A549 (cell line): ENCODE data around the gene MIB1. TPM values are rescaled to one million over a fixed set of nuclear protein-coding genes. Genes with fewer than 3 reads are reported as not detected.

Experiments
- ATAC-seq, 2 experiments: fragments of 200-7000 bp in 1 of 2; fragments of >200 bp in 1 of 2; cut with Nextera tagmentation in 1 of 2; cut with Tn5 transposase in 1 of 2; 3 replicates each; pipeline versions ENCODE4 v1.8.0 to v1.9.1; 2018 to 2020; ENCODE audit warnings: mild to moderate bottlenecking in 1 of 2, moderate library complexity in 1 of 2
- CTCF ChIA-PET: fragments of 300-600 bp; sonication (Branson Sonifier 250); formaldehyde crosslinking; extraction: SDS; loops from one replicate; lab custom pipeline; 2021; ENCODE audit warnings: antibody characterized with exemption, inconsistent platforms; lab: Yijun Ruan, JAX
- POLR2A ChIA-PET: fragments of 350-600 bp; formaldehyde crosslinking; extraction: SDS; loops from one replicate; lab custom pipeline; 2021; ENCODE audit warnings: antibody characterized with exemption, inconsistent platforms; lab: Yijun Ruan, JAX
- DNase-seq, 2 experiments: peaks; one replicate each; pipeline versions ENCODE4 v3.0.0 to v3.0.0-alpha.2; 2011 to 2016; ENCODE audit warnings: low read depth in 1 of 2, low spot score in 1 of 2
- FAIRE-seq: peaks from 2 replicates; lab custom pipeline; 2011; peaks lifted over from hg19 to GRCh38; lab: Jason Lieb, UNC
- H3K27ac ChIP-seq, 2 experiments: fragments of >200 bp; sonication (Bioruptor Twin); formaldehyde crosslinking; 3 replicates each; pipeline ENCODE4 v1.5.1; 2016 to 2017
- H3K4me1 ChIP-seq: fragments of >200 bp; sonication (Bioruptor Twin); formaldehyde crosslinking; 3 replicates; pipeline ENCODE4 v1.6.1; 2016
- H3K4me2 ChIP-seq: fragments of >200 bp; sonication (Bioruptor Twin); formaldehyde crosslinking; 3 replicates; pipeline ENCODE4 v1.6.1; 2016
- H3K4me3 ChIP-seq: fragments of >200 bp; sonication (Bioruptor Twin); formaldehyde crosslinking; 3 replicates; pipeline ENCODE4 v1.5.1; 2016
- H3K9me3 ChIP-seq: fragments of >200 bp; sonication (Bioruptor Twin); formaldehyde crosslinking; 3 replicates; pipeline ENCODE4 v1.6.1; 2016
- BHLHE40 ChIP-seq: IDR thresholded peaks from 2 replicates; pipeline ENCODE4 v1.6.1; 2012; ENCODE audit warnings: low read depth, low read length, inconsistent platforms
- CHD2 ChIP-seq: fragments of 150-350 bp; IDR thresholded peaks from 2 replicates; pipeline ENCODE4 v1.6.1; 2014; ENCODE audit warnings: low read length; ENCODE audit not compliant: partially characterized antibody
- CHD4 ChIP-seq: fragments of 200-600 bp; sonication (generic); IDR thresholded peaks from 2 replicates; pipeline ENCODE4 v1.6.1; 2016; ENCODE audit warnings: antibody characterized with exemption, mild to moderate bottlenecking, borderline replicate concordance
- EHMT2 ChIP-seq: fragments of 200-600 bp; sonication (generic); IDR thresholded peaks from 2 replicates; pipeline ENCODE4 v1.6.1; 2016; ENCODE audit warnings: antibody characterized with exemption, low read depth, mild to moderate bottlenecking, moderate library complexity
- ESRRA ChIP-seq: fragments of 150-350 bp; IDR thresholded peaks from 2 replicates; pipeline ENCODE4 v1.6.1; 2014; ENCODE audit warnings: mild to moderate bottlenecking, low read length, borderline replicate concordance
- FOSB ChIP-seq: fragments of 250-450 bp; sonication (Bioruptor Pico); IDR thresholded peaks from 2 replicates; pipeline ENCODE4 v1.5.0; 2020; ENCODE audit warnings: mild to moderate bottlenecking, moderate library complexity
- FOSL2 ChIP-seq, 2 experiments: fragments of 450-650 bp in 1 of 2; fragments of >200 bp in 1 of 2; sonication (Bioruptor Twin) in 1 of 2; formaldehyde crosslinking; IDR thresholded peaks; 2 replicates each; pipeline versions ENCODE4 v1.5.0 to v1.6.1; 2016 to 2020; ENCODE audit warnings: mild to moderate bottlenecking in 1 of 2, moderate library complexity in 1 of 2
- GATA3 ChIP-seq: IDR thresholded peaks from 2 replicates; pipeline ENCODE4 v1.6.1; 2012; ENCODE audit warnings: borderline replicate concordance
- HDAC2 ChIP-seq: fragments of 200-600 bp; sonication (generic); IDR thresholded peaks from 2 replicates; pipeline ENCODE4 v1.6.1; 2016
- JUNB ChIP-seq: fragments of >200 bp; sonication (Bioruptor Twin); formaldehyde crosslinking; IDR thresholded peaks from 2 replicates; pipeline ENCODE4 v1.6.1; 2016
- KDM1A ChIP-seq: fragments of 200-600 bp; sonication (generic); IDR thresholded peaks from 2 replicates; pipeline ENCODE4 v1.6.1; 2016; ENCODE audit warnings: low read depth, mild to moderate bottlenecking
- KDM5A ChIP-seq: fragments of 200-600 bp; sonication (generic); IDR thresholded peaks from 2 replicates; pipeline ENCODE4 v1.6.1; 2016; ENCODE audit warnings: antibody characterized with exemption, mild to moderate bottlenecking
- NFE2L2 ChIP-seq: fragments of 150-350 bp; conservative IDR thresholded peaks from 2 replicates; pipeline ENCODE4 v1.6.1; 2014; ENCODE audit warnings: low read length
- RCOR1 ChIP-seq: fragments of 150-350 bp; IDR thresholded peaks from 2 replicates; pipeline ENCODE4 v1.6.1; 2014; ENCODE audit warnings: antibody characterized with exemption, low read length, low read depth
- RNF2 ChIP-seq: fragments of 200-600 bp; sonication (generic); IDR thresholded peaks from 2 replicates; pipeline ENCODE4 v1.6.1; 2016; ENCODE audit warnings: low read depth, mild to moderate bottlenecking, antibody characterized with exemption, moderate library complexity, borderline replicate concordance
- SMC3 ChIP-seq: fragments of >200 bp; sonication (Bioruptor Twin); formaldehyde crosslinking; IDR thresholded peaks from 3 replicates; pipeline ENCODE4 v1.6.1; 2018; ENCODE audit warnings: inconsistent platforms
- SREBF2 ChIP-seq: fragments of 450-650 bp; IDR thresholded peaks from 2 replicates; pipeline ENCODE4 v1.6.1; 2014; ENCODE audit warnings: mild to moderate bottlenecking, moderate library complexity
- TFCP2L1 ChIP-seq: fragments of 250-450 bp; sonication (Bioruptor Pico); IDR thresholded peaks from 2 replicates; pipeline ENCODE4 v1.5.0; 2021; ENCODE audit warnings: mild to moderate bottlenecking
- USF2 ChIP-seq: fragments of 450-650 bp; IDR thresholded peaks from 2 replicates; pipeline ENCODE4 v1.6.1; 2014; ENCODE audit warnings: antibody characterized with exemption
- ZFP36 ChIP-seq: fragments of 450-650 bp; IDR thresholded peaks from 2 replicates; pipeline ENCODE4 v1.6.1; 2014; ENCODE audit warnings: borderline replicate concordance; ENCODE audit not compliant: partially characterized antibody
- WGBS: methylation state at CpG from one replicate; pipeline ENCODE4 v1.1.6; 2017; ENCODE audit errors: missing lambda C conversion rate; 5-methylcytosine and 5-hydroxymethylcytosine counted together
- polyA plus RNA-seq, 4 experiments: library from polyadenylated mRNA; depleted of rRNA in 3 of 4; stranded (reverse); fragments of >200 nt; fragmentation: RNase III in 1 of 4; extraction: RNeasy Plus Mini Kit Qiagen cat#74134 plus additional on column Dnase treatment in 1 of 4; gene quantifications; 2 replicates in 3 of 4; 3 replicates in 1 of 4; pipeline ENCODE4 v1.2.3, GENCODE V29; 2011 to 2017
- TF ChIP-seq, protein P1 (sequence below): IDR thresholded peaks from 2 replicates; pipeline ENCODE4 v1.6.1; 2012

The MIB1 gene
- polyA plus RNA-seq, 2 of the 4 experiments (the other 2 are of a cell fraction): 9.6 to 22.2 TPM

DNA sequence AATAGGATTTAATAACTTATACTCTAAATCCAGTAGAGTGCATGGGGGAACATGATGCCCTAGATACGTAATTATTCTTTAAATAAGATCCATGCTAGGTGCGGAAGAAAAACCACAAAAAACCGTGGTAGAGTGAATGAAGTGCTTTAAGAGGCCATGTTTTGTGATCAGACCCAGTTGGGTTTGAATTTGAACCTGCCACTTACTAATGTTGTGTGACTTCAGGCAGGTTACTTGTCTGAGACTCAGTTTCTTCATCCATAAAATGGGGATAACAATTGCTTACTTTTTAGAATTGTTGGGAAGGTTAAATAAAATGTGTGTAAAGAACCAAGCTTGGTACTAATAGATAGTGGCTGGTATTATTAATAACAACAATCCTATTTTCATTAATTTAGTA lies 17.2 kb downstream of the MIB1 start:
- DNase-seq: no peak
- ATAC-seq: no peak
- no peak for FAIRE-seq
- peaks cover 7% of the 10 kb centered on the region; the same call in 1 of the 3 replicates for H3K4me1 ChIP-seq
- no peaks in the 10 kb centered on the region for H3K9me3 ChIP-seq
- ChIA-PET CTCF (no interaction called here), POLR2A (interaction anchor here (0.6 kb wide), 1 partner anchor 195 kb away, joined by 4 read pairs; no protein-coding TSS in a partner anchor)
- no peak overlapping the region for H3K4me2 ChIP-seq
- 96% methylated on average over 3 of the region's 3 CpGs for WGBS
- H3K4me3 ChIP-seq: no peak overlapping the region
- TF ChIP-seq SREBF2: no peak
- TF ChIP-seq KDM1A: 0 out of 2 replicates have a peak, but pooled peaks have one; percentile 60
- H3K27ac ChIP-seq: no peak overlapping the region

- Histone ChIP-seq H3K9me3 (no peaks in the 10 kb centered on the region), H3K4me1 (peaks cover 12% of the 10 kb centered on the region; the same call in 1 of the 3 replicates)
- POLR2A ChIA-PET: no interaction called here
- TF ChIP-seq USF2 (no peak), ZFP36 (no peak), KDM5A (no peak), CHD2 (no peak), ESRRA (no peak), SMC3 (no peak), HDAC2 (no peak), BHLHE40 (no peak), FOSB (CRISPR knock-in tag) (no peak), RNF2 (no peak), RCOR1 (no peak), NFE2L2 (no peak), FOSL2 (IDR thresholded peaks at IDR 0.05) (no peak), FOSL2 (CRISPR knock-in tag; IDR thresholded peaks at IDR 0.05) (no peak), EHMT2 (no peak)
- TF ChIP-seq, protein P1, sequence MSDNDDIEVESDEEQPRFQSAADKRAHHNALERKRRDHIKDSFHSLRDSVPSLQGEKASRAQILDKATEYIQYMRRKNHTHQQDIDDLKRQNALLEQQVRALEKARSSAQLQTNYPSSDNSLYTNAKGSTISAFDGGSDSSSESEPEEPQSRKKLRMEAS: no peak
- TF ChIP-seq, all 56 proteins: peak for 0
- CTCF ChIA-PET: no interaction called here
- no peak for ATAC-seq
- Histone ChIP-seq H3K4me2 (no peak overlapping the region), H3K4me3 (no peak overlapping the region), H3K27ac (no peak overlapping the region)
- 98% methylated on average over 2 of the region's 2 CpGs for WGBS
- FAIRE-seq: no peak
- no peak for DNase-seq
Observed at GRCh38 chr18:21759836-21760235, 19.2 kb downstream of the MIB1 start.

DNA sequence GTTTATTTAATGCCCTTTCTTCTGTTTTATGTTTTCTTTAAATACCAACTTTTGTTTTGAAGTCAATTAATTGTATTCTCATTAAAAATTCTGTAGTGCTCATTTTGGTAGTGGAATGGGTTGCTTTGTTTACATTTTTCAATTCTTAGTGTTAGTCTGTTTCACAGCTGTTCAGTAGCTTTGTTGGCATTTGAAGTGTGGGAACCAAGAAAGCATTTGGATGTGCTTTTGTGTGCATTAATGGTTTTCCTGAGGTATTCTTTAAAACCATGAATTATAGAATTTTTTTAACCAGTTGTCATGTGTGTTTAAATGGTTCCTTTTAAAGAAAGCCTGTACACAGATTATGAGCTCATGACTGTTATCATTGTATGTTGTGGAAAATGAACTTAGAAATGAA lies 19.7 kb downstream of the MIB1 start:
- H3K27ac ChIP-seq: no peak overlapping the region
- TF ChIP-seq JUNB: no peak
- H3K4me2 ChIP-seq: no peak overlapping the region
- ATAC-seq (no peak), FAIRE-seq (no peak), DNase-seq (no peak)
- no peak overlapping the region for H3K4me3 ChIP-seq
- ChIA-PET POLR2A (no interaction called here), CTCF (no interaction called here)
- no peaks in the 10 kb centered on the region for H3K9me3 ChIP-seq
- H3K4me1 ChIP-seq: peaks cover 12% of the 10 kb centered on the region; the same call in 1 of the 3 replicates

DNA sequence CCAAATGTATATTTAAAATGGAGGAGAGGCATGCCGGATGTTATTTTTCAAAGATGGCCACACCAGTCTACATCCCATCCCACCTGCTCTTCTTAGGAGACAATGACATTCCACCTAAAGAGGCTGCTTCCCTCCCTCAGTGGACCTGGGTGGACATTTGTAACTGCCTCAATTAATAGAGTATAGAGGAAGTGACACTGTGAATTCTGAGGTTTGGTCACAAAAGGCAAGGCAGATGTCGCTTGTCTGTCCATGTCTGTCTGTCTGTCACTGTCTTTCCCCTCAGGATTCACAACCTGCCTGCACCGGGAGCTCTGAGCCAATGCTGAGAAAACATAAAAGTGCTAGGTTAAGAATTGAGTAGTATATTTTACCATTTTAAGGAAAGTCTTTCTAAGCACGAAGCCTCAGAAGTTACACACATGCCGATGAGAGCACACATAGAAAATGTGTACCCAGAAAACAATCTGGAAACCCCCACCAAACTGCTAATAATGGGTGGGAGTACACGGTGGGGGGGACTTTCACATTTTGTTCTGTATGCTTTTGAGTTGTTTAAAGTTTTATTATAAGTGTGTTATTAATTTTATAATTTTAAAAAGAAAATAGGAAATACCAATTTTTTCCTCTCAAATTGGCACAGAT lies 21.0 kb downstream of the MIB1 start:
- DNase-seq: no peak
- ATAC-seq: no peak
- ChIA-PET POLR2A (no interaction called here), CTCF (no interaction called here)
- 77% methylated on average over 6 of the region's 6 CpGs for WGBS
- Histone ChIP-seq H3K4me2 (no peak overlapping the region), H3K9me3 (no peaks in the 10 kb centered on the region), H3K4me1 (peaks cover 12% of the 10 kb centered on the region; the same call in 1 of the 3 replicates), H3K27ac (no peak overlapping the region), H3K4me3 (no peak overlapping the region)
- TF ChIP-seq TFCP2L1 (CRISPR knock-in tag) (no peak), CHD4 (no peak), GATA3 (no peak), NFE2L2 (no peak)
- no peak for FAIRE-seq
